HG03457 (cell line): Measurements from ENCODE around the gene CREB3L2.
"Not testable (repeated sequence)": the region's sequence is repeated elsewhere in the genome, so short reads cannot be mapped to it uniquely, and the experiment has no call there.

Source experiments
- ATAC-seq: cut with Tn5 transposase; IDR thresholded peaks from one replicate; pipeline ENCODE4 v1.9.1; 2021; ENCODE audit warnings: moderate number of reproducible peaks; ENCODE audit not compliant: unreplicated experiment

CREB3L2 gene, protein sequence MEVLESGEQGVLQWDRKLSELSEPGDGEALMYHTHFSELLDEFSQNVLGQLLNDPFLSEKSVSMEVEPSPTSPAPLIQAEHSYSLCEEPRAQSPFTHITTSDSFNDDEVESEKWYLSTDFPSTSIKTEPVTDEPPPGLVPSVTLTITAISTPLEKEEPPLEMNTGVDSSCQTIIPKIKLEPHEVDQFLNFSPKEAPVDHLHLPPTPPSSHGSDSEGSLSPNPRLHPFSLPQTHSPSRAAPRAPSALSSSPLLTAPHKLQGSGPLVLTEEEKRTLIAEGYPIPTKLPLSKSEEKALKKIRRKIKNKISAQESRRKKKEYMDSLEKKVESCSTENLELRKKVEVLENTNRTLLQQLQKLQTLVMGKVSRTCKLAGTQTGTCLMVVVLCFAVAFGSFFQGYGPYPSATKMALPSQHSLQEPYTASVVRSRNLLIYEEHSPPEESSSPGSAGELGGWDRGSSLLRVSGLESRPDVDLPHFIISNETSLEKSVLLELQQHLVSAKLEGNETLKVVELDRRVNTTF

DNA sequence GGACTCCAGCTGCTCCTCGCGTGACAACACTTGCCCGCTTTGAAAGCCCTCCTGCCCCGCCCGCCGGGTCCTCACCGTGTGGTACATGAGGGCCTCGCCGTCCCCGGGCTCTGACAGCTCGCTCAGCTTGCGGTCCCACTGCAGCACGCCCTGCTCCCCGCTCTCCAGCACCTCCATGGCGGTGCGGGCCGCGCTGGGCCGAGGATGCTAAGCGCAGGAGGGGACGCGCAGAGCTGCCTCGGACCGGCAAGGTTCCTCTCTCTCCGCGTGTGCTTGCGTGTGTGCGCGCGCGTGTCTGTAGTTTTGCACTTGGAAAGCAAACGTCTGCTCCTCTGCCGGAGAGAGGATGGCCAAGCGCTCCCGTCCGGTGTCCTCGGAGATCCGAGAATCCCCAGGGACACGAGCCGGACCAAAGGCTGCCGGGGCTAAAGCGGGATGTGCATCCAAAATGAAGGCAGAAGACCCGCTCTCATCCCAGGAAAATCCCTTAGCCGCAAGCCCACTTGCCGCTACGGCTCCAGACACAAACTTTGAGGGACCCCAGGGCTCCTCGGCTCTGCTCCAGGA lies at the start of gene CREB3L2:
CREB3L2 (minus strand) TSS at position 558 of the 567 bp plus-strand sequence; CDS start at position 177, 381 bp downstream.
- ATAC-seq: peak; percentile 23

- ATAC-seq: no peak
Observed at GRCh38 chr7:138049505-138050116, 47.7 kb upstream of the CREB3L2 start.

GRCh38 chr7:138047907-138048306 lies 46.0 kb upstream of the CREB3L2 start:
- ATAC-seq: no peak

DNA sequence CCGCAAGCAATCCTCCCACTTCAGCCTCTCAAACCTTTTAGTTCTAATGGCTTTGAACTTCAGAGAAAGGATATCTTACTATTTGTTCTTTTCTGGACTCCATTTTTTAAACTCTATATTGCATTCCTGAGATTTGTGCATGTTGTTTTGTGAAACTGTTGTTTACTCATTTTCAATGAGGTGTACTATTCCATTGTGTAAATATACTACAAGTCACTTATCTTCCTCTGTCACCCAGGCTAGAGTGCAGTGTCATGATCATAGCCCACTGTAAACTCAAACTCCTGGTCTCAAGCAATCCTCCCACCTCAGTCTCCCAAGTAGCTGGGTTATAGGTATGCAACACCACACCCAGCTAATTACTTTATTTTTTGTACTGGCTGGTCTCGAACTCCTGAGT lies 43.0 kb upstream of the CREB3L2 start:
- no peak for ATAC-seq

GRCh38 chr7:138040063-138040462 lies 38.2 kb upstream of the CREB3L2 start:
- not testable (repeated sequence) for ATAC-seq

- ATAC-seq: no peak
Observed at GRCh38 chr7:138036135-138036534, 34.2 kb upstream of the CREB3L2 start.

DNA sequence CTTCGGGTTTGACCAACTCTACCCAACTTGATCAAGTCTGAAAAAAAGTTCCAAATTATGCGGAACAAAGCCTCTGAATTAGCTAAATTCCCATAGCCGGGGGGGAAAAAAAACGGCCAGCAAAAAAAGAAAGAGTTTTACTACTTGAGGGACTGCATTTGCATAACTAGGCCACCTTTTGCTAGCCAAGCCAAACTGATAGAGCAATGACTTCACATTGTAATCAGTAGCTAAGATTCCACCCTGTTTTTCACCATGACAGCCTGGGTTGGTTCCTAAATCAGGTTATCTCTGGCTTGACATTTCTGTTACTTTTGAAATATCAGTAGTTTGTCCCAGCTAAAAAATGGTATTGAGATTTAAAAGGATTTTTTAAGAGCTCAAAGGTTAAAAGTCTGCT lies 31.4 kb upstream of the CREB3L2 start:
- no peak for ATAC-seq

GRCh38 chr7:138032770-138033169 lies 30.9 kb upstream of the CREB3L2 start:
- no peak for ATAC-seq

DNA sequence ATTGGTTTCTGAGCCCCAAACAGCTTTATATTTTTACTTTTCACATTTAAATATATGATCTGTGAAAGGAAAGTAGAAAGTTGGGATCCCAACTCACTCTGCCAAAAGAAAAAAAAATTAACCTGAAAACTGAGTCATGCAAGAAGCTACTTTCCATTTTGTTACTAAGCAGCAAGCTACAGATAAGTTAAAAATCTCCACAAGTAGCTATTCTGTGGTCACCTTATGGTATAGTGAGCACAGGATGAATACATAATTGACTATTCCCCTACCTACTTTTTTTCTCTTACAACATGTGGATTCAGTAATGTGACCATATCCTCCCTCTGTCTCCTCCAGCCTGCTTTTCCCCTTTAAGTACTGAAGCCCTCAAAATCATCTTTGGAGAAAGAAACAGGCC lies 30.3 kb upstream of the CREB3L2 start:
- no peak for ATAC-seq

DNA sequence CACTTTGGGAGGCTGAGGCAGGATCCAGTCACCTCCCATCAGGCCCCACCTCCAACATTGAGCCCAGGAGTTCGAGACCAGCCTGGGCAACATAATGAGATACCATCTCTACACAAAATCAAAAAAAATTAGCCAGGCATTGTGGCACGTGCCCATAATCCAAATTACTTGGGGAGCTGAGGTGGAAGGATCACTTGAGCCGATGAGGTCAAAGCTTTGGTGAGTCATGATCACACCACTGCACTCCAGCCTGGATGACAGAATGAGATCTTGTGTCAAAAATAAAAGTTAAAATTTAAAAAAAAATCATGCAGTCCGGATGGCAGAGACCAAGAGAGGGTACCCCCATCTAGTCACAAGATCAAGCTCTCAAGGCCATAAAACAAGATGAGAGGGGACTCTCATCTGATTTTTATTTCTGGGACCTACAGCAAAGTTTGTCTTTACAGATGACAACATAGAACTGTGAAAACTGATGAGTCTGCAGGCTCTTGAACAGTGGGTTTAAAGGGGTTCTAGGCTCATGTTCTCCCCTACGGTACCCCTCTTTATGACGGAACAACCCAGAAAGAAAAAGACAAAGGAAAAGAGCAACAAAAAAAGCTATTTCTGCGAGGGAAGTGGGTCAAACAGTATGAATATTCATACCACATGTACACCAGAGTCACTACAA lies 28.9 kb upstream of the CREB3L2 start:
- ATAC-seq: no peak

GRCh38 chr7:138029941-138030340 lies 28.1 kb upstream of the CREB3L2 start:
- ATAC-seq: no peak

- no peak for ATAC-seq
Observed at GRCh38 chr7:138029126-138029525, 27.2 kb upstream of the CREB3L2 start.

DNA sequence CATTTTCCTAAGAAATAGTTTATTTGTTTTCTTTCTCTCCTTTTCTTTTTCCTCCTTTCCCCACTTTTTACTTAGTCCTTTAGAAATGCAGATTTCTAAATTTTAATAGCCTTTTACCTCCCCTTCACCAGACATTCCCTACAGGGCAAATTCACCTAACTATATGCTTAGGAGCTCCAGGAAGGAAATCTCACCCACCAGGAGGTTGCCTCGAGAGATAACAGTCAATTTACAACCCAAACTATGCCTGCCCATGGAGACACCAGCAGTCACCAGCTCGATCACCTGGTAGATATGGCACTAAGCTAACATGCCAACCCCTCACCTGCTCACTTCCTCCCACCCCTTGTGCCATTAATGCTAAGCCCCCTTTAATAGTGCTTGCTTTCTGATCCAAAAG lies 25.2 kb upstream of the CREB3L2 start:
- no peak for ATAC-seq

GRCh38 chr7:138025215-138026186 lies 23.6 kb upstream of the CREB3L2 start:
- no peak for ATAC-seq

GRCh38 chr7:138024765-138025164 lies 22.9 kb upstream of the CREB3L2 start:
- no peak for ATAC-seq

GRCh38 chr7:138024343-138024691 lies 22.4 kb upstream of the CREB3L2 start:
- ATAC-seq: no peak

DNA sequence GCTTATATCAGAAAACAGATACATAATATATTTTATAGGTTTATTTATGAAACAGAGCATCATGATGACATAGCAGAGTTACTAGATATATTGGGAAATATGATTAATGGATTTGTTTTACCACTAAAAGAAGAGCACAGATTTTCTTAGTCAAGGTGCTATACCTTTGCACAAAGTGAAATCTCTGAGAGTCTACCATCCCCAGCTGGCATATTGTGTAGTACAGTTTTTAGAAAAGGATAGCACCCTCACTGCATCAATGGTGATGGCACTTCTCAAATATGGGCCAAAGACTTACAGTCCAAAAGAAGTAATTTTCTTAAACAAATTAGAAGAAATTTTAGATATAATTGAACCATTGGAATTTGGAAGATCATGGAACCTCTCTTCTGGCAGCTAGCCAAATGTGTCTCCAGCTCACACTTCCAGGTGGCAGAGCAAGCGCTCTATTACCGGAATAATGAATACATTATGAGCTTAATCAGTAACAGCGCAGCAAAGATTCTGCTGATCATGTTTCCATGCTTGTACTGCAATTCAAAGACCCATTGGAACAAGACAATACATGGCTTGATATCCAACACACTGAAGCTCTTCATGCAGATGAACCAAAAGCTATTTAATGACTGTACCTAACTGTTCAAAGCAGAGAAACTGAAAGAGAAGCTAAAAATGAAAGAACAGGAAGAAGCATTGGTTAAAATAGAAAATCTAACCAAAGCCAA lies 21.9 kb upstream of the CREB3L2 start:
- peak; percentile 76 for ATAC-seq

DNA sequence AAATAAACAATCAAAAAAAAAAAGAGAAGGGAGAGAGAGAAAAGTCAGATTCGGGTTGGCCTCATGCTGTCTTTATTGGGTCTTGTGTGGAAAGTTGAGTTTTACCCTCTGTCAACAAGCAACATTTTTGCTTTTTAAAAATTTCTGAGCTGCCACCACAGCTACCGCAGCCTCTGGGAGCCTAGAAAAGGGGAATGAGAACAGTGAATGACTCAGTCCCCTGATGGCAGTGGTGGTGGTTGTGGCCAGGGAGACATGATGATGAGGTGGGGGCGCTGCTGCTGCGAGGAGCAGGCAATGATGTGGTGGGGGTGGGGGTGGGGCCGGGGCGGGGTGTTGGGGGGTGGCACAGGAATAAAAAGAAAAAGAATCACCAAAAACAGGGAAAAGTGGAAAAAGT lies 20.0 kb upstream of the CREB3L2 start:
- ATAC-seq: no peak

GRCh38 chr7:138017992-138018391 lies 16.1 kb upstream of the CREB3L2 start:
- no peak for ATAC-seq

DNA sequence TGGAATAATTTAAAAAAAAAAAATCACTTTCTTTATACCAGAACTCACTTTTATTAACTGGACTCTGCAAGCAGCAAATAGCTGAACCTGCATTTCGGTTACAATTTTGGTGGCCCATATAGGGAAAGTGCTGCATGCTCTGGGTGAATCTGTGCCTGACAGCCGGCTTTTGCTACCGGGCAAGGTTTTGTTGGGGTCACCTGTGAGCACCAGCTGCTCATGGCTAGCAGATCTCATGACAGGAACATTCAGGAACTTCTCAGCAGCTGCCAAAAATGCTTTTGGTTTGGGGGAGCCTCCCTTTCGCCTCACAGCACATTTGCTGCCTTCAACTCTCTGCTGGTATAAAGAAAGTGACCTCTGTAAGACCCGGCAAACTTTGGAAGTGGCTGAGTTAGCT lies 13.2 kb upstream of the CREB3L2 start:
- ATAC-seq: no peak
